ENCODE results near the gene APP.

GRCh38 chr21:26020510-26020909 lies 150.1 kb downstream of the APP start:
- TF ChIP-seq CTCF (IDR thresholded peaks at IDR 0.05; ENCODE audit: insufficient read depth, low read length, poor library complexity, severe bottlenecking) (no peak), EZH2phosphoT487 (conservative IDR thresholded peaks at IDR 0.05; ENCODE audit: low read length) (no peak)
